HG03064 (cell line): ENCODE results near the gene INSL3.
"Not testable (repeated sequence)": the region's sequence is repeated elsewhere in the genome, so short reads cannot be mapped to it uniquely, and the experiment has no call there.

Source experiments
- ATAC-seq: cut with Tn5 transposase; IDR thresholded peaks from one replicate; pipeline ENCODE4 v1.9.1; 2021; ENCODE audit warnings: low read depth; ENCODE audit not compliant: unreplicated experiment

INSL3 gene

GRCh38 chr19:17826508-17827056 lies 5.3 kb upstream of the INSL3 start:
- no peak for ATAC-seq

DNA sequence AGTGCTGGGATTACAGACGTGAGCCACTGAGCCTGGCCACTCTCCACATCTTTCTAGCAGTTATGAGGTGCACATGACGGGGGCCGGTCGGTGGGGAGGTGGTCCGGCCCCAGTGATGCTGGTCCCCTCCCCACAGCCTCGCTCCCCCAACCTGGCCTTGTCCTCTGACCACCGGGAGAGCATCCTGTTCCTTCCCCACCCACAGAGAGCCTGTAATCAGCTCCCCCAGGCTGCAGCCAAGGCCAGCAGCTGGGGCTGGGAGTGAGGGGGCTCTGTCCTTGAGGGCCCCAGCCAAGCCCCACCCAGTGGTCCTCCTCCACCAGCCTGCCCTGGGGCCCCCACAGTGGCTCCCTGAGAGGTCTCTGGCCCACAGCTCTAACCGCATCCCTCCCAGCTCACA lies 3.0 kb upstream of the INSL3 start:
- ATAC-seq, result no peak

DNA sequence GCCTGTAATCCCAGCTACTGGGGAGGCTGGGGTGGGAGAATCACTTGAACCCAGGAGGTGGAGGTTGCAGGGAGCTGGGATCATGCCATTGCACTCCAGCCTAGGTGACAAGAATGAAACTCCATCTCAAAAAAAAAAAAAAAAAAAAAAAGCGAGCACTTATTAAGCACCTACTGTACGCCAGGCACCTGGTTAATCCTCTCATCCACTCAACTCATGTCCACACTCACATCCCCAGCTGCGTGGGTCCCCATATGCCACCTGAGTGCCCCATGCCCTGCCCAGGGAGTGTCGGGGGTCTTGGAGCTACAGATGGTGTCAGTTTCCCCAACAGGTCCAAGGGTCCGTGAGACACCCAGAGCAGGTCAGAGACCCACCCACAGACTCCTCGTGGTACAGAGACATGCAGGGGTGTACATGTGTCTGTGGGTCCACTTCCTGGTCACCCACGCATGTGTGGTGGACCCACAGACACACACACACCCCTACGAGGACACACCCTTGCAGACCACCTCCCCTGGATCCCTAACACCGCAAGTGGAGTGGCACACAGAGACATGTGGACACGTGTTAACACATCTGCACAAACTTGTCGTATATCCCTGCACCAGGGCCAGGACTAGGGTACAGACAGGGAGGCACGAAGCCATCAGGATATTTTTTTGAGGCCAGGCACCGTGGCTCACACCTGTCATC lies 3.5 kb downstream of the INSL3 start:
- ATAC-seq, result no peak

DNA sequence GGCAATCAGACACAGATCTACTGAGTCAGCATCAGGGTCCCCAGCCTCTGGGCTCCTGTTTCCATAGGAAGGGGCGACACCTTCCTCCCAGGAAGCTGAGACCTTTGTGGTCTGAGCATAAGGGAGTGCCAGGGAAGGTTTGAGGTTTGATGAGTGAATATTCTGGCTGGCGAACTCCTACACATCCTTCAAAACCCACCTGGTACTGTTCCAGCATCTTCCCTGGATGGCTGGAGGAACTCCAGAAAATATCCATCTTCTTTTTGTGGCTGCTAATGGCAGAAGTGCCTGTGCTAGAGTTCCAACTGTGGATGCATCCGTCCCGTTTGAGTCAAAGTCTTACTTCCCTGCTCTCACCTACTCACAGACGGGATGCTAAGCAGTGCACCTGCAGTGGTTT lies 9.2 kb downstream of the INSL3 start:
- ATAC-seq, result no peak

DNA sequence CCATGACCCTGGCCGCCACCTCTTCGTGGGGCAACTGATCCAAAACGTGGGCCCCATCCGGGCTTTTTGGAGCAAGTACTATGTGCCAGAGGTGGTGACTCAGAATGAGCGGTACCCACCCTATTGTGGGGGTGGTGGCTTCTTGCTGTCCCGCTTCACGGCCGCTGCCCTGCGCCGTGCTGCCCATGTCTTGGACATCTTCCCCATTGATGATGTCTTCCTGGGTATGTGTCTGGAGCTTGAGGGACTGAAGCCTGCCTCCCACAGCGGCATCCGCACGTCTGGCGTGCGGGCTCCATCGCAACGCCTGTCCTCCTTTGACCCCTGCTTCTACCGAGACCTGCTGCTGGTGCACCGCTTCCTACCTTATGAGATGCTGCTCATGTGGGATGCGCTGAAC lies 9.6 kb downstream of the INSL3 start:
- no peak for ATAC-seq

DNA sequence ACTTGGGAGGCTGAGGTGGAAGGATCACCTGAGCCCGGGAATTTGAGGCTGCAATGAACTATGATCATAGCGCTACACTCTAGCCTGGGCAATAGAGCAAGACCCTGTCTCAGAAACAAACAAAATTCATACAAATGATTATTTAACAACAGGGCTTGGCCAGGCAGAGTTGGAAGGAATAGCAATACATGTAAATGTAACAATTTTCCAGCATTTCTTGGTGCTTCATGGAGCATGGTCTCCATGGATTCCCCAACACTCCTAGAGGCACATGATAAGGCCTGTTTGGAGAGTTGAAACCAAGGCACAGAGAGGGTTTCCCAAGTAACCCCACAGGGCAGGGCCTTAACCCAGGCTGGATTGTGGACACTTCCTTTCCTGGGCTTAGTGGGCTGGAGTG lies 10.2 kb downstream of the INSL3 start:
- no peak for ATAC-seq

- no peak for ATAC-seq
Measured at GRCh38 chr19:17807731-17808316, 13.5 kb downstream of the INSL3 start.

DNA sequence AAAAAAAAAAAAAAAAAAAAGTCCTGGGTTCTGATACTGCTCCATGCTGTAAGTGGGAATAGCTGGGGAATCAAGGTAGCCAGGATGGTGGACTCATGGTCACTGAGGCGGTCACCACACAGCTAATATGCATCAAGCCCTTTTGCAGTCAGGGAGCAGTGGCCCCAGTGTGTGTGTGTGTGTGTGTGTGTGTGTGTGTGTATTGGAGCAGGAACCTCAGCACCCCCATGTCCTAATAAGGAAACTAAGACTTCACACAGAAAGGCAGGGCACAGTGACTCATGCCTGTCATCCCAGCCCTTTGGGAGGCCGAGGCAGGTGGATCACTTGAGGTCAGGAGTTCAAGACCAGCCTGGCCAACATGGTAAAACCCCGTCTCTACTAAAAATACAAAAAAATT lies 14.4 kb downstream of the INSL3 start:
- ATAC-seq, result no peak

- ATAC-seq, result no peak
Measured at GRCh38 chr19:17805427-17805826, 15.9 kb downstream of the INSL3 start.

- no peak for ATAC-seq
Measured at GRCh38 chr19:17803264-17803896, 17.9 kb downstream of the INSL3 start.

- no peak for ATAC-seq
Measured at GRCh38 chr19:17802137-17802858, 19.0 kb downstream of the INSL3 start.

DNA sequence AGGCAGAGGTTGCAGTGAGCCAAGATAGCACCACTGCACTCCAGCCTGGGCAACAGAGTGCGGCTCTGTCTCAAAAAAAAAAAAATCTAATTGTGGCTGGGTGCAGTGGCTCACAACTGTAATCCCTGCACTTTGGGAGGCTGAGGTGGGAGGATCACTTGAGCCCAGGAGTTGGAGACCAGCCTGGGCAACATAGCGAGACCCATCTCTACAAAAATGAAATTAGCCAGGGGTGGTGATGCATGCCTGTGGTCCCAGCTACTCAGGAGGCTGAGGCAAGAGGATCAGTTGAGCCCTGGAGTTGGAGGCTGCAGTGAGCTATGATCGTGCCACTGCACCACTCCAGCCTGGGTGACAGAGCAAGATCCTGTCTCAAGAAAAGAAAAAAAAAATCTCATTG lies 22.7 kb downstream of the INSL3 start:
- ATAC-seq, result not testable (repeated sequence)

DNA sequence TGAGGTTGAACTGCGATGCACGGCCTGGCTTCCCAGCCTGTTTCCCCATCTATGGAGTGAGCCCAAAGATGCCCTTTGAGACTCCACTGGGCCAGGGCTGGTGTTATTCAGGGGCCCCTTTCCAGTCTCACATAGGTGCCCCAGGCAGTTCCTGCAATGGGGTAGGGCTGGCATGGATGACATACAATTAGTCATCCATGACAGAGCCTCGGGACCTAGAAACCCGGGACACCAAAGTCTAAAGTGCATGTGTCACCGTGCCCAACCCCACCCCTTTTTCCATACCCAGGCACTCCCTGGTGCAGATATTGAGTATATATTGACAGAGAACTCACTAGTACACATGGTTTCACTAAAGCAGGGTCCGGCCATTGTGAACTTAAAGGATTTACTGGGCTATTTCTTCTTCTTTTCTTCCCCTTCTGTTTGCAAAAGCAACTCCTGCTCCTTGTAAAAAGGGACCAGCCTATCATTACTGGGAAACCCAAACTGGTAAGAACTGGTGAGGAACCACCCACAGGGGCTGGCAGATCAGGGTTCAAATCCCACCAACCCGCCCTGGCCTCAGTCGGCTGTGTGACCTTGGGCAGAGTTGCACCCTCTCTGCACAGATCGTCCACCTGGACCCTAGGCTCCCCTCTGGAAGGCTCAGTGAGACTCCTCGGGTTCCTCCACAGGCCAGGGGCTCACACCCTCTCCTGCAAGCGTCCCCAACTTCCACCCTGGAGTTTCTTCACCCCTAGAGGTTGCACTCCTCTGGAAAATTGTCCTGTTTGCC lies 23.7 kb downstream of the INSL3 start:
- ATAC-seq, result no peak

GRCh38 chr19:17796838-17797423 lies 24.4 kb downstream of the INSL3 start:
- no peak for ATAC-seq

GRCh38 chr19:17796013-17796837 lies 25.1 kb downstream of the INSL3 start:
- no peak for ATAC-seq

DNA sequence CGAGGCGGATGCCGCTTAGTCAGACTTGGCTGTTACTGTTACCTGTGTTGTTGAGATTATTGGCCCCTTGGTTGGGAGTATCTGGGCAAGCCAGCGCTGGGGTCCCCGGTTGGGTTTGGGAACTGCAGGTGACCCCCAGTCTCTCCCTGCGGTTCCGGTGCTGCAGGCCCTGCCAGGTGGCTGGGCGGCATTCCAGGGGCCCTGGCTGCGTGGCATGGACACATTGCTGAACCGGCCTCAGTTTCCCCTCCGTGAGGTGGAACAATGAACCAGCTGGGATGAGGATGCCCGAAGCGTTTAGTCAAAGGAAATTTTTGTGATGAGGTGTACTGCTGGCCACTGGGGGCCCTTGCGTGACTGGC lies 25.8 kb downstream of the INSL3 start:
- ATAC-seq, result no peak

DNA sequence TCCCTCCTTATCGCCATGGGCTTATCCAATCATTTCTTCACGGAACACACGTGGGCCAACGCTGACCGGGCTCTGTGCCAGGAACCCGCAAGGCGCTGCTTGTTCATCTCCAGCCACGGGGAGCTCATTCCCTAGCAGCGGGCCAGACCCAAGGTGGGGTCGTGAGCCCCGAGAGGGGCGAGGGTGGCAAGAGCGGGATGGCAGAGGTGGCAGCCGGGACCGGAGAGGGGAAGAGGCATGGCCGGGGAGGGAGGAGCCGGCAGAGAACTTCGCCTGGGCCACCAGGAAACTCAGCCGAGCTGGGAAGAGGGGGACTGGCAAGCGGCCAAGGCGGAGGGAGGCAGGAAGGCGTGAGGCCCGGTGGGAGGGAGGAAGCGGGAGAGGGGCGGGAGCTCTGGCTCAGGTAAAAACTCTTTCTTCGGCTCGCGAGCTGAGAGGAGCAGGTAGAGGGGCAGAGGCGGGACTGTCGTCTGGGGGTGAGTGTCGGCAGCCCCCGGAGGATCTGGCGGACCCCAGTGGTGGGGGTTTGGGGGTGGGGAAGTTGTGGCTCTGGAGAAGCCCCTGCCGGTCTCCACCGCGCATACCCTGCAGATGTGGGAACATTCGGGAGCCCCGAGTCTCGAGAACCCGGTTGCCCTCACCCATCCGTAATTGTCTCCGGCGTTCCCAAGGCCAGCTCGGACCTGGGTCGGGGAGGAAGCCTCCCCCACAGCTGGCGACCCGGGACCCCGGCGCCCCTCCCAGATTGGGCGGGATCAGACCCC lies 26.4 kb downstream of the INSL3 start, which contains the start of gene B3GNT3:
B3GNT3 (plus strand) TSS at position 408 of the 764 bp plus-strand sequence. CDS start 12,670 bp downstream, outside the sequence.
- no peak for ATAC-seq

DNA sequence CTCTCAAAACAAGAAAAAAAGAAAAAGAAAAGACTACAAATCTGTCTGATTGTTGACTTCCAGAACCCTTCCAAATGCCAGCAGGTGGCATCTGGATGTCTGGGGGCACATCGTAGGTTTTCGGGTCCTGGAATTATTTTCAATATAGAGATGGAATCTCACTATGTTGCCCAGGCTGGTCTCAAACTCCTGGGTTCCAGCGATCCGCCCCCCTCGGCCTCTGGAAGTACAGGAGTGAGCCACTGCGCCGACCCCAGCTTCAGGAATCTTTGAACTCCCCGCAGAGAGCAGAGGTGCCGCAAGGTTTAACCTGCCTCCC lies 26.9 kb downstream of the INSL3 start:
- no peak for ATAC-seq
